Astrocyte of the spinal cord (primary cell): ENCODE measurements around the gene CCND2.

ENCODE experiments used
- DNase-seq: peaks from one replicate; pipeline ENCODE4 v3.0.0; 2011; ENCODE audit warnings: low read depth, low spot score
- H3K4me3 ChIP-seq: 2 replicates; pipeline ENCODE4 v1.5.1; 2011; ENCODE audit warnings: low read depth, mild to moderate bottlenecking, low read length, moderate library complexity
- in situ Hi-C: cut with HindIII; loops from 2 replicates; pipeline ENCODE4 v1.10.0; 2017; ENCODE audit warnings: low sequenced_read_pairs
- TF ChIP-seq, protein P1 (sequence below): IDR thresholded peaks from 2 replicates; pipeline ENCODE4 v1.5.1; 2012; ENCODE audit warnings: low read depth, mild to moderate bottlenecking, low read length, inconsistent platforms

The CCND2 gene

DNA sequence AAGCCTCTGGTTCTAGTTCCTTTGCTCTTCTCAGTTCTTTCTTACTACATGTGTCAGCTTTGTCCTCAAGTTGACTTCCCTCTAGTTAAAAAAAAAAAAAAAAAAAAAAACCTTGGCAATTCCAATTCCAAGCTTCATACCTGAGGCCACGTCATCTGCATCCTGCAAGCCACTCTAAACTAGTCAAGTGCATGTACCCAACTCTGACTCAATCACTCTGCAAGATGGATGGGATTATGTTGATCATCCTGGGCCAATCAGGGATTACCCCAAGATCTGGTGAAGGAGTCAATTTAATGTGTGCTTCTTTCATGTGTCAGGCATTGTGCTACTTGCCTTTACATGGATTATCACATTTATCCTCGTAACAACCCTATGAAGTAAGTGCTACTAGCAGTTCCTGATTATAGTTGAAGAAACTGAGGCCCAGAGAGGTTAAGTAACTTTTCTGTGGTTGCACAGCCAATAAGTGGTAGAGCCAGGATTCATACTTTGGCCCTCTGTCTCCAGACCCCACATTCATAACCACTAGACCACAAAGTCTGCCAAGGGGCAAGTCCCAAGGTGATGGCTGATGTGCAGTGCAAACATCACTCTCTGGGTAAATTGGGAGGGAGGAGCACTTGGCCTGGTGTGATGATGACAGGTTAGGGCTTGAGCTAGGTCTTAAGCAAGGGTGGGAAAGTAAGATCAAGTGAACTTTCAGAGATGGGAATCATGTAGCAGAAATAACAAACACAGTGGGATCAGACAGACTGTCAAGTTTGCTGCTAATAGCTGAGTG lies 17.3 kb upstream of the CCND2 start:
- TF ChIP-seq, protein P1, sequence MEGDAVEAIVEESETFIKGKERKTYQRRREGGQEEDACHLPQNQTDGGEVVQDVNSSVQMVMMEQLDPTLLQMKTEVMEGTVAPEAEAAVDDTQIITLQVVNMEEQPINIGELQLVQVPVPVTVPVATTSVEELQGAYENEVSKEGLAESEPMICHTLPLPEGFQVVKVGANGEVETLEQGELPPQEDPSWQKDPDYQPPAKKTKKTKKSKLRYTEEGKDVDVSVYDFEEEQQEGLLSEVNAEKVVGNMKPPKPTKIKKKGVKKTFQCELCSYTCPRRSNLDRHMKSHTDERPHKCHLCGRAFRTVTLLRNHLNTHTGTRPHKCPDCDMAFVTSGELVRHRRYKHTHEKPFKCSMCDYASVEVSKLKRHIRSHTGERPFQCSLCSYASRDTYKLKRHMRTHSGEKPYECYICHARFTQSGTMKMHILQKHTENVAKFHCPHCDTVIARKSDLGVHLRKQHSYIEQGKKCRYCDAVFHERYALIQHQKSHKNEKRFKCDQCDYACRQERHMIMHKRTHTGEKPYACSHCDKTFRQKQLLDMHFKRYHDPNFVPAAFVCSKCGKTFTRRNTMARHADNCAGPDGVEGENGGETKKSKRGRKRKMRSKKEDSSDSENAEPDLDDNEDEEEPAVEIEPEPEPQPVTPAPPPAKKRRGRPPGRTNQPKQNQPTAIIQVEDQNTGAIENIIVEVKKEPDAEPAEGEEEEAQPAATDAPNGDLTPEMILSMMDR: no peak
- in situ Hi-C loops: no loop called here
- no peak overlapping the region for H3K4me3 ChIP-seq
- no peak for DNase-seq

DNA sequence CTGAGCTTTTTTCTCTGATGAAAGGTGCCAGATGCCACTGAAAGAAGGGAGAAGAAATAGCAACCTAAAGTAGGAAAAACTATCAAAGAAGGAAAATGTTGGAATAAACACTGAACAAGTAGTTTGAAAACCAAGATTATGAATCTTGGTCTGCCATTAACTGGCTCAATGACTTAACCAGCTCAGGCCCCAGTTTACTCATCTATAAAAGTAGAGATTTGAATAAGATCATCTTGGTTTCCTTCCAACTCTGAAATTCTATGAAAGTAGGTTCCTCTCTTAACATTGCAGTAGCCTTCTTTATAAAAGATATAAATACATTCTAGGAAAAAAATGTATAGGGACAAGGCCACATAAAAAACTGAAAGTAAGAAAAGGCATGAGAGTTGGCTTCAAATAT lies 16.1 kb upstream of the CCND2 start:
- H3K4me3 ChIP-seq: no peak overlapping the region
- TF ChIP-seq, protein P1: no peak
- DNase-seq: no peak
- in situ Hi-C loops: no loop called here

DNA sequence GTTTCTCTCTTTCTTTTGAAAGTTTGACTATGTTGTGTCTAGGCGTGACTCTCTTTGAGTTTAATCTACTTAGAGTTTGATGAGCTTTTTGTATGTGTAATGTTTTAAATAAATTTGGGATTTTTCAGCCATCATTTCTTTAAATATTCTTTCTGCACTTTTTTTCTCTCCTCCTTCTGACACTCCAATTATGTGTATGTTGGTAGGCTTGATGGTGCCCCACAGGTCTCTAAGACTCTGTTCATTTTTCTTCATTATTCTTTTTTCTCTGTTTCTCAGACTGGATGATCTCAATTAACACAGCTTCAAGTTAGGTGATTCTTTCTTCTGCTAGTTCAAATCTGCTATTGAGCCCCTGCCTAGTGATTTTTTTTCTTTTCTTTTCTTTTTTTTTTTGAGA lies 14.5 kb upstream of the CCND2 start:
- no peak overlapping the region for H3K4me3 ChIP-seq
- in situ Hi-C loops: no loop called here
- no peak for DNase-seq
- TF ChIP-seq, protein P1: no peak

DNA sequence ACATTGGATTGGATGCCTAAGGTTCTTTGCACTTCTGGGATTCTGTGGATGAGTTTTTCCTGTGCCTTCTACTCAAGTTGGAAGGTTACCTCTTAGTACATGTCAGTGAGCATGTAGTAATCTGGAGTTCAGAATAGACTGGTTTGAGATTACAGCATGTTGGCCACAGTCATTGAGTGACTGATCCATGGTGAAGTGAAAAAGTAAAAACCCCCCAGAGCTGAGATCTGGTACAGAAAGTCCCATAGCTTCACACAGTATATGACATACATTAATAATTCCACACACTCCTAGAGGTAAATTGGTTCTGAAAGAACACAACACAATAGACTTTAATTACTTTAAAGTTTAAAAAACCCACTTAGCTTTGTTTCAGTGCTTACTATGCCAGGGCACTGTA lies 11.9 kb upstream of the CCND2 start:
- in situ Hi-C loops: no loop called here
- no peak for DNase-seq
- H3K4me3 ChIP-seq: no peak overlapping the region
- TF ChIP-seq, protein P1: no peak

DNA sequence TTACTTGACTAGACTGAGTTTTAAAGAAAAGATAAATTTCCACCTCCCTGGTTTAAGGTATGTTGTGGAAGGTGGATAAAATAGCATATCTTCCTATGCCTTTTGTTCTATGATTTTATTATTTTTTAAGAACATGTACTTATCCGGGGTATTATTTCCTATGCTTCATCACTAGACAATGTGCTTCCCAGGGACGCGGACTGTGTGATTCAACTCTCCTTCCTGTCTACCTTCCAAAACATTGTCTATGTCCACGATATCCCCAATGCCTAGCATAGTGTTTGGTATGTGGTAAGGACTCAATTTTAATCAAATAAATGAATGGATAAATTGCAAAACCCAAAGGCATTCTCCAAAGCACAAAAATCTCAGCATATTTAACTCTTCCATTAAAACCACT lies 8.3 kb upstream of the CCND2 start:
- no peak overlapping the region for H3K4me3 ChIP-seq
- in situ Hi-C loops: no loop called here
- TF ChIP-seq, protein P1: no peak
- no peak for DNase-seq

DNA sequence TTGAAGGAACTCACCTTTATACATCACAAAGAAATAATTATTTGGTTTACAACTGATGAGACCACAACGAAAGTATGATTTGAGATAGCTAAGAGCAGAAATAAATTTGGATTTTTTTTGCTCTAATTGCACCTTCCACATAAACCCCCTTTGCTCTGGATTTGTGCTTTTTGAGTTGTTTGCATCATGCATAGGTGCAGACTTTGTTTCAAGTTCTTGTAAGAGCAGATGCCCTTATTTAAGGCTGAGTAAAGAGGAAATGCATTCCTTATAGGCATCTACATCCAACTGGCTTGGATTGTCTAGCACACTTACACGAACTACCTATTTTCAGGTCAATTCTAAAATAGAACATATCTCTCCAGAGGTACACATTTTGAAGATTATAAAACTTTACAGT lies 6.6 kb upstream of the CCND2 start:
- TF ChIP-seq, protein P1: no peak
- DNase-seq: no peak
- in situ Hi-C loops: no loop called here
- no peak overlapping the region for H3K4me3 ChIP-seq
